ENCODE data around the gene NAP1L4. TPM values are rescaled to one million over a fixed set of nuclear protein-coding genes. Genes with fewer than 3 reads are reported as not detected.

The NAP1L4 gene
- total and polyA plus RNA-seq, 2 experiments from 2014 or later: 68.8 to 121 TPM

DNA sequence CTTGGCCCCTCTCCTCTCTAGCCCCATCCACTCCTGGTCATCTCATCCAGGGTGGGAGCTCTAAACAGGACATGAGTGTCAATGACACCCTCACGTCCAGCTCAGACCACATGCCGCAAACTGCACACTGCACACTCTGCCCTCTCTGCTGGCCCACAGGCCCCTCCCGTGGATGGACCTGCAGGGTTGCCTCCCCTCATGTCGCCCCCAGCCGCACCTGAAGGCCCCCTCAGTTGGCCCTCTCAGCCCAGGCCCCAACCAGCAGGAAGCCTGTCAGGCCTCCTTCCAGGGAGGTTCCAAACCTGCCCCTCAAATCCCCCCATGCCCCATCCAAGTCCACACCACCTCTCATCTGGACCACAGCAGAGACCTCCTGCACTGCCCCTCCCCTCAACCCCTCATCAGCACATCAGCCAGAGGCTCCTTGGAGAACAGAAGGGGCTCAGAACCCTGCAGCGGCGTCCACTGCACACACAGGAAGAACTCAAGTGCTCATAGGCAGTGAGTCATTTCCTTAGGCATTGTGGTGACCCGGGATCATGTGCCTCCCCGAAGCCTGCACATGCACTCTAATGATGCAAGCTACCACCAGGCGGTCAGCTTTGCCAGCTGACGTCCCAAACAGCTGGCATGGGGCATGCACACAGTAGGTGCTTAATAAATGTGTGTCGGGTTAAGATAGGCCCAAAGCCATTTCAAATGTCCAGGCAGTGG lies 93.6 kb downstream of the NAP1L4 start:
- Histone ChIP-seq H3K4me1 (ENCODE audit: insufficient read depth) (peaks cover 10% of the 10 kb centered on the region), H3K27me3 (replicated peaks; ENCODE audit: insufficient read depth) (no peaks in the 10 kb centered on the region), H3K36me3 (ENCODE audit: low read depth) (no peaks in the 10 kb centered on the region), H3K4me3 (no peak overlapping the region), H3F3A (ENCODE audit: insufficient read depth) (no peaks in the 10 kb centered on the region), H3K9me3 (ENCODE audit: low read depth) (no peaks in the 10 kb centered on the region), H2AFZ (0 out of 2 replicates have a peak overlapping the region, but pooled peaks have one; percentile 59), H3K9me2 (ENCODE audit: insufficient read depth) (no peaks in the 10 kb centered on the region), H3K9ac (0 out of 2 replicates have a peak overlapping the region, but pooled peaks have one; percentile 16), H4K20me1 (ENCODE audit: insufficient read depth) (no peaks in the 10 kb centered on the region), H3K27ac (no peak overlapping the region), H3K4me2 (ENCODE audit: unreplicated experiment) (peak overlapping the region; percentile 46), H3K79me2 (ENCODE audit: insufficient read depth) (no peaks in the 10 kb centered on the region)
- peak; percentile 94 for DNase-seq
- TF ChIP-seq EZH2 (IDR thresholded peaks at IDR 0.05; ENCODE audit: insufficient read depth, poor library complexity, severe bottlenecking) (no peak), EZH2phosphoT487 (IDR thresholded peaks at IDR 0.05; ENCODE audit: insufficient read depth, low read depth) (no peak)
- 47 to 53% methylated on average over 8 to 12 of the region's 12 CpGs for WGBS, 2 experiments (ENCODE audit: low coverage in 1 of 2, low lambda C conversion rate in 2 of 2, missing lambda C conversion rate in 2 of 2)
- in situ Hi-C loops (cut with MboI): loop anchor here (10.0 to 25.0 kb wide), 3 partner anchors 464 to 711 kb away; partner anchors contain the start of genes C11orf21 and TSPAN32

DNA sequence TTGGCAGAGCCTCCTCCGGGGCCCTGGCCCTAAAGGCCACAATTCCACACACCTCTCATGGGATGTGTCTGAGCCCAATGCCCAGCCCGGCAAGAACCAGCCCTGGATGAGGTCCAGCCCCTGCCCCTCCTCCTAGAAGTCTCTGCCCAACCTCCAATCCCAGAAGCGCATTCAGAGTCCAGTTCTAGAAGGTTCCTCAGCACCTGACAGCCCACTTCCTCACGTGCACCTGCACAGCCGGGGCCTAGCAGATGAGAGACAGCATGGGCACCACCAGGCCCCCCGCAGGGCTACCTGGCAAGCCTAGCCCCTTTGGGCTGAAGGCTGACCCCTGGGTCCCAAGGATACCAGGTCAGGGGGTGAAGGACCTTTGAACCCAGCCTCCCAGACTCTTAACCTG lies 95.1 kb downstream of the NAP1L4 start:
- no peak for DNase-seq
- no peaks in the 10 kb centered on the region for H3K9me3 ChIP-seq (ENCODE audit: low read depth)
- H2AFZ ChIP-seq: no peak overlapping the region
- peaks cover 12% of the 10 kb centered on the region for H3K4me1 ChIP-seq (ENCODE audit: insufficient read depth)
- no peaks in the 10 kb centered on the region for H4K20me1 ChIP-seq (ENCODE audit: insufficient read depth)
- 84 to 87% methylated on average over 6 of the region's 6 CpGs for WGBS, 2 experiments (ENCODE audit: low coverage in 1 of 2, low lambda C conversion rate in 2 of 2, missing lambda C conversion rate in 2 of 2)
- H3K79me2 ChIP-seq (ENCODE audit: insufficient read depth): no peaks in the 10 kb centered on the region
- H3K4me2 ChIP-seq (ENCODE audit: unreplicated experiment): no peak overlapping the region
- H3K9ac ChIP-seq: no peak overlapping the region
- in situ Hi-C loops (cut with MboI): loop anchor here (10.0 to 25.0 kb wide), 3 partner anchors 462 to 710 kb away; partner anchors contain the start of genes C11orf21 and TSPAN32
- H3K27ac ChIP-seq: no peak overlapping the region
- no peaks in the 10 kb centered on the region for H3K9me2 ChIP-seq (ENCODE audit: insufficient read depth)
- TF ChIP-seq EZH2phosphoT487 (IDR thresholded peaks at IDR 0.05; ENCODE audit: insufficient read depth, low read depth) (no peak), EZH2 (IDR thresholded peaks at IDR 0.05; ENCODE audit: insufficient read depth, poor library complexity, severe bottlenecking) (no peak)
- no peaks in the 10 kb centered on the region for H3K27me3 ChIP-seq (replicated peaks; ENCODE audit: insufficient read depth)
- H3K4me3 ChIP-seq: no peak overlapping the region
- no peaks in the 10 kb centered on the region for H3F3A ChIP-seq (ENCODE audit: insufficient read depth)
- H3K36me3 ChIP-seq (ENCODE audit: low read depth): no peaks in the 10 kb centered on the region

DNA sequence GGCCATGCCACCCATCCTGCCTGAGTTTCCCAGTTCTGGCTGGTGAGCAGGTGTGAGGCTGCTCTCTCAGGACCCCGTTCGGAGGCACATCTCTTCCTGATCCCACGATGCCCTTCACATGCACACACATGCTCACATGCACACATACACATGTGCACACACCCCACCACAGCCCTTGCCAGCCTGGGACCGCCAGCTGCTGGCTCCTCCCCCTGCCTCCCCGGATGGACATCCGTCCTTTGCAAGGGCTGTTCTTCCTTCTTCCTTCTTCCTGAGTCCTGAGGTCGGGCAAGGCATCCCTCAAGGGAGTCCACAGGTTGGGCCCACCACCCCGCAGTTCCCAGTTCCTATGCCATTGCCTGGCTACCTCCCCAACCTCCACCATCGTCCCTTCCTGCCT lies 96.1 kb downstream of the NAP1L4 start:
- Histone ChIP-seq H2AFZ (no peak overlapping the region), H3K27me3 (replicated peaks; ENCODE audit: insufficient read depth) (no peaks in the 10 kb centered on the region), H3K79me2 (ENCODE audit: insufficient read depth) (no peaks in the 10 kb centered on the region), H3F3A (ENCODE audit: insufficient read depth) (no peaks in the 10 kb centered on the region), H3K9me2 (ENCODE audit: insufficient read depth) (no peaks in the 10 kb centered on the region), H3K4me1 (ENCODE audit: insufficient read depth) (peaks cover 16% of the 10 kb centered on the region), H3K27ac (no peak overlapping the region), H3K4me2 (ENCODE audit: unreplicated experiment) (no peak overlapping the region), H4K20me1 (ENCODE audit: insufficient read depth) (no peaks in the 10 kb centered on the region), H3K36me3 (ENCODE audit: low read depth) (no peaks in the 10 kb centered on the region), H3K4me3 (no peak overlapping the region), H3K9ac (no peak overlapping the region), H3K9me3 (ENCODE audit: low read depth) (no peaks in the 10 kb centered on the region)
- TF ChIP-seq EZH2phosphoT487 (IDR thresholded peaks at IDR 0.05; ENCODE audit: insufficient read depth, low read depth): no peak
- TF ChIP-seq EZH2 (IDR thresholded peaks at IDR 0.05; ENCODE audit: insufficient read depth, poor library complexity, severe bottlenecking): no peak
- 52 to 62% methylated on average over 7 to 9 of the region's 9 CpGs for WGBS, 2 experiments (ENCODE audit: low coverage in 1 of 2, low lambda C conversion rate in 2 of 2, missing lambda C conversion rate in 2 of 2)
- in situ Hi-C loops (cut with MboI): loop anchor here (10.0 to 25.0 kb wide), 3 partner anchors 461 to 709 kb away; partner anchors contain the start of genes C11orf21 and TSPAN32
- no peak for DNase-seq

Small RNAs within 50 kb of the gene (small RNA-seq; reads per million reads assigned to genes)
- 0.37 reads per million for gene SNORA54 (ENCODE audit: low read depth, low replicate concordance)

Other genes with a start within 250 kb of the NAP1L4 start
- gene CDKN1C, start 106.6 kb downstream of the NAP1L4 start, total RNA-seq (2014; rRNA removed; shearing (Covaris generic)): 0.43 TPM in 1 of 2 replicates, not detected in the other
- 0.38 and 1.2 TPM in 2 replicates for gene CDKN1C, start 106.6 kb downstream of the NAP1L4 start, polyA plus RNA-seq (2016; fragmentation: Nextera tagmentation; extraction: Ambion mirVana)
- 11.7 and 16.8 TPM in 2 replicates for gene PHLDA2, start 62.9 kb downstream of the NAP1L4 start, total RNA-seq (2014; rRNA removed; shearing (Covaris generic))
- gene PHLDA2, start 62.9 kb downstream of the NAP1L4 start, polyA plus RNA-seq (2016; fragmentation: Nextera tagmentation; extraction: Ambion mirVana): 64.4 and 66.0 TPM in 2 replicates
- gene CARS1, start 65.1 kb upstream of the NAP1L4 start, total RNA-seq (2014; rRNA removed; shearing (Covaris generic)): 111 and 125 TPM in 2 replicates
- 115 and 120 TPM in 2 replicates for gene CARS1, start 65.1 kb upstream of the NAP1L4 start, polyA plus RNA-seq (2016; fragmentation: Nextera tagmentation; extraction: Ambion mirVana)
- 47.6 and 57.6 TPM in 2 replicates for gene OSBPL5, start 173.0 kb upstream of the NAP1L4 start, total RNA-seq (2014; rRNA removed; shearing (Covaris generic))
- 25.3 and 27.9 TPM in 2 replicates for gene OSBPL5, start 173.0 kb upstream of the NAP1L4 start, polyA plus RNA-seq (2016; fragmentation: Nextera tagmentation; extraction: Ambion mirVana)
- not detected in 2 replicates for gene MRGPRG, start 226.5 kb upstream of the NAP1L4 start, total RNA-seq (2014; rRNA removed; shearing (Covaris generic))
- not detected in 2 replicates for gene MRGPRG, start 226.5 kb upstream of the NAP1L4 start, polyA plus RNA-seq (2016; fragmentation: Nextera tagmentation; extraction: Ambion mirVana)
- not detected in 2 replicates for gene MRGPRE, start 240.1 kb upstream of the NAP1L4 start, total RNA-seq (2014; rRNA removed; shearing (Covaris generic))
- not detected in 2 replicates for gene MRGPRE, start 240.1 kb upstream of the NAP1L4 start, polyA plus RNA-seq (2016; fragmentation: Nextera tagmentation; extraction: Ambion mirVana)